NK-92 (cell line): Measurements from ENCODE around the gene ABCF1.
"Not testable (repeated sequence)": the region's sequence is repeated elsewhere in the genome, so short reads cannot be mapped to it uniquely, and the experiment has no call there.

Source experiments
- DNase-seq: peaks from one replicate; lab custom pipeline; 2025; ENCODE audit not compliant: unreplicated experiment; lab: John Stamatoyannopoulos, UW

Gene ABCF1

DNA sequence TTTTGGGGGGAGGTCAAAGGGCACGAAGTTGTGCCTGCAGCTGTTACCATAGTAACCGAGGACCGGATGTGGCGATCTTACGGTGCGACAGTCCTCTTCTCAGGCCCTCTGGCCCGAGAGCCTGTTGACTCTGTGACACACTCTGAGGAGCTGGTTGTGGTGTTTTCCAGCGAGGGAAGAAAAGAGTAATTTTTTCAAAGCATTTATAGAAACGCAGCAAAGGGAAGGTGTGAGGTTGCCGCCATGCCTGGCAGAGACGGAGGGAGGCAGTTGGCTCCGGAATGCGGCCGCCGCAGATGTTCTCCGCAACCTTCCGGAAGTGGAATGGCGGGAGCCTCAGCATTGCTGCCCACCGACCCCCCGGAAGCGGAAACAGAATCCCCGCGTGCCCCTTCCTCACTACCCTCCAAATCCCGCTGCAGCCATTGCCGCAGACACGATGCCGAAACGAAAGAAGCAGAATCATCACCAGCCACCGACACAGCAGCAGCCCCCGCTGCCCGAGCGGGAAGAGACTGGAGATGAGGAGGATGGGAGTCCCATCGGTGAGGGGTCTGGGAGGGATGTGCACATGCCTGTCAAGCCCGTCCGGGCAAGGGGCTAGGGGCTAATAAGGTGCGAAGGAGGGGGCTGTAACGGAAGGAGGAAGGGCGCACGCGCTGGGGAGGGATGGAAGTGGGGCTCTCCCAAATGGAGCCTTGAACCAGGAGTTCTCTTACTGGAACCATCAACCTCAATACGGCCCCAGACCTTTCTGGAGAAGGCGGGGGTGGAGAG lies 14.1 kb upstream of the ABCF1 start, which contains the start of gene PRR3:
PRR3 (plus strand) TSS at position 390 of the 777 bp plus-strand sequence; CDS start at position 440, 50 bp downstream.
- no peak for DNase-seq

DNA sequence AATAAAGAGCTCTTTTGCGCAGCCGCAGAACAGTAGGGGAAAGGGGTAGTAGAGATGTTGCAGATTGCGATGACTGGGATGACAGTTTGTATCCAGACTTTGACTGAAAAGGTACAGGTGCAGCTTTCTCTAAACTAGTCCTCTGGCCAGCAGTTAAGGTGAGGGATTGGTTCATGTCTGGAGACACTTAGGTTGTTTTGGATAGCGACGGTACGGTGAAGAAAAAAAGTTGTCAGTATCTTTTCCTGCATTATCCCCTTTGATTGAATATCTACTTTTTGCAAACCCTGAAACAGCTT lies 13.6 kb upstream of the ABCF1 start:
- no peak for DNase-seq

DNA sequence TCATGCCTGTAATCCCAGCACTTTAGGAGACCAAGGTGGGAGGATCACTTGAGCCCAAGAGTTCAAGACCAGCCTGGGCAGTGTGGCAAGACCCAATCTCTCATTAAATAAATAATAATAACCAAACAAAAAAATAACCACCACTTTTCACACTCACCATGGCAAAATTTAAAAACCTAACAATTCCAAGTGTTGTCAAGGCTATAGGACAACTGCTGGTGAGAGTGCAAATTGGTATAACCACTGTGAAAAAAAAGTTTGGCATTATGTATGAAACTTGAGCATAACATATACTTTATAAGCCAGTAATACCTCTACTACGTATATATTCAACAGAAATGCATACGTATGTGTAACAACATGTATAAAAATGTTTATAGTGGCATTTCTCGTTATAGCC lies 10.3 kb upstream of the ABCF1 start:
- DNase-seq: no peak

DNA sequence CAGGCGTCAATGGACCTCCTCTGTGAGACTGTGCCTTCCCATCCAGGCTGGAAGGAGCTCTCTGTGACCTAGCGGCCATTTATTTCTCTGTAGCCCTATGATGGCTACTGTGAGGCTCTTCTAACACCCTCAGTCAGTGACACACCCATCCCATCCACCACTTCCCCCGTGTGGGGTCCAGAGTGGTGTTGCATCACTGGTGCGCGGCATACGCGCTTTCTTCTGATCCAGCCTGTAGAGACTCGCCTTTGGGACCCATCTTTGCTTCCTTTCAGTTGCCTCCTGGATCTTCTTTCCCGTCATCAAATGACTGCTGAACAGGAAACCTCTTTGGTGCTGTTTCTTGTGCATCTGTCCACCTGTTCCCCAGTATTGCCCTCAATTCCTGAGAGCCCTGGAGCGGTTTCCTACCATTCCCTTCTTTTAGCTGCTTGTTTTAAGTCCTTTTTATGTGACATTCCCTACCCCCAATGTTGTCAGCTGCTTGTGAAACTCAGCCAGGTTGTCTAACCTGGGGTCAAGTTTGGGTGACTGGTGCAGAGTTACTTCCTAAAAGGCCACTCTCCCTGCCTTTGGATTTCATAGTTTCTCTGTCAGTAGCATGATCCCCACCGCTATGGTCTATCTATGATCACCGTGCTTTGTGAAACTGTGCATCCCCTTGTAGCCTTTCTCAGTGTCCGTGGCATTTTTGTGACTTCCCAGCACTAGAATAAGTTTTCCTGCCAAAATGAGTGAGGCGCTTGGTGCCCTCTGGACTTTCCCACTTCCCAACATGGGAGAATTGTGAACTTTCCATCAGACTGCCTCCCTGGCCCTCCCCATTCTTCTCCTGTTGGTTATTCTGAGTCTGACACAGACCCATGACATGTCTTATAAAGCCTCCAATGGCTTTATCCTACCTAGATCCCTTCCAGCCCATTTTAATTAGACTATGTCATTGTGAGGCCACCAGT lies 8.5 kb upstream of the ABCF1 start:
- DNase-seq: no peak

DNA sequence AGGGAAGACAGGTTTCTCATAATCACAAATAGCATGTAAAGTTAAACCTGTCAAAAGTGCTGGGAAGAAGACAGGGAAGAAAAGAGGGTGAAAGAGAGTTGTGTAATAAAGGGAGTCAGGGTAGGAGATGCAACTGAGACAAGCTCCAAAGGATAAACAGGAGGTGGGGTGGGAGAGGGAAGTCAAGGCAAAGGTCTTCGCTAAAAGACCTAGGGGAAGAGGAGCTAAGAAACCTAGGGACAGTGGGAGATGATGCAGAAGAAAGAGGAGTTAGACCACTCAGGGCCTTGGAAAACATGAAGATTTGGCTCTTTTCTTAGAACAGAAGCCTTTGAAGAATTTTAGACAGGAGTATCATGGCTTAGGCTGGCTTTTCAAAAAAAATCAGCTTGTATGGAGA lies 7.1 kb upstream of the ABCF1 start:
- DNase-seq: no peak

DNA sequence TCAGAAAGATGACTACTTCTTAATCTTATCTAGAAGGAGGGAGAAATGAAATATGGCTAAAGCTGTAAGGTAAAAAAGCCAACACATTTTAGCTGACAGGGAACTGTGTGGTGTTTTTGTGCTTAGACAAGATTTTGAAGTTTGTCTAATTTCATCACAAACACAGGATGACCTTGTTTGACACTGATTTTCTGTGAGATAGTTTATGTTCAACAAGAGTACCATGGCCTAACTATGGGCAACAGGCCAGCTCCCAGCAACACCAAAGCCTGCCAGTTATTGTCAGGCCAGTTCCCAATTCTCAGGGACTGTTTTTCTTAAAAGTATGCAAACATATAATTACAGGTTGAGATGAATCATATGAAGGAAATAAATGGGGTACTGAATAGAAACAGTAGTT lies 5.5 kb upstream of the ABCF1 start:
- no peak for DNase-seq

DNA sequence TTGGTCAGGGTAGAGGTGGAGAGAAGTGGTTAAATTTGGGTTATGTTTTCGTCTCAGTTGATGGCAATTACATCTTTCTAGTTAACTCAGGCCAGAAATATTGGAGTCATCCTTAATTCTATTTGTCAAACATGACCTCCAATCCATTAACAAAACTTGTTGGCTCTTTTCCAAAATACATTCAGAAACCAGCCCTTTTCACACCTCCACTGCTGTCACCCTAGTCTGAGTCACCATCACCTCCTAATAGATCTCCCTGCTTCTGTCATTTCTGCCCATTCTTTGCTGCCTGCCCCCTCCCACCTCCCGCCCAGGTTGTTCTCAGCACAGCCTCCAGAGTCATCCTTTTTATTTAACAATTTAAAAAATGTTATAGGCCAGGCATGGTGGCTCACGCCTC lies 3.0 kb upstream of the ABCF1 start:
- no peak for DNase-seq

DNA sequence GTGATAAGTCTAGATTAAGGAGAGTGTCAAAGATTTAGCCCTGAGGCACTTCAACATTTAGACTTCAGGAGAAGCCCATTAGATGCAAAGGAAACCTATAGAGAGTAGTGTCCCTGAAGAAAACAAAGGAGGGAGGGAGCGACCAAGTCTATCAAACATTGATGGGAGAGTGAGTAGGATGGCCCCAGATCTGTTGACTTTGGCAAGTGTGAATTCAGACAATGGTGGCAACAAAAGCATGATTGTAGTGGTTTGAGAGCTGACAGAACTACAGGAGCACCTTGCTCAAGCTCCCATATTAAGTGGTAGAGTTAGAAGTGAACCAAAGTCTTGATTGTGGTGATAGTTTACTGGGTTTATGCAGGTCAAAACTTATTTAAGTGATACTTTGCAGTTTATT lies 979 bp upstream of the ABCF1 start:
- DNase-seq: no peak

DNA sequence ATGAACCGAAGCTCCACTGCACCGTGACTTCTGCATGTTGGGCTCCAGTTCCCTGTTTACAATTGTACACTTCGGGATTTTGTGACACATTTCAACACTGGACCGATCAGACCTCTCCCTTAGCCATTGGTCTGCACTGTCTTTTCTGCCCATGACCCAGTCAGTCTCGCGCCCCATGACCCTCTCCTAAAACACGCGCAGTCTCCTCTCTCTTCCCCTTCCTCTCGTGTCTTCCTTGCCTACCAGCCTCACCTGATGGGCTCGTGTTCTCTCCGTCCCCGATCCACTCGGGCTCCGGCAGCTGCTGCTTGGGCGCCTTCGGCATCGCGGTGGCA lies 535 bp upstream of the ABCF1 start:
- no peak for DNase-seq

DNA sequence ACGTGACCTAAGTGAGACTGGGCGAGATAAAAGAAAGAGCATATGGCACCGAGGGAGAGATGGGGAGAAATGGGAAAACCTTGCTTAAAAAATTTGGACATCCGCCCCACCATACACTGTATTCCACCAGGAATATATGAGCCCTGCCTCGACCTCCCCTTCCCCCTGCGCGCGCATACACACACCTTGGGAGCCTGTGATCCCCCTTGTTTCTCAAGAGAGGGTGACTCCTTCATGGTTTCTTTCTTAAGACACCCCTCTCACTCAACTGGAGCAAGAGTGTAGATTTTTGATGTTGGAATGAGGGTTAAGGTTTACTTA lies 480 bp downstream of the ABCF1 start:
- no peak for DNase-seq

DNA sequence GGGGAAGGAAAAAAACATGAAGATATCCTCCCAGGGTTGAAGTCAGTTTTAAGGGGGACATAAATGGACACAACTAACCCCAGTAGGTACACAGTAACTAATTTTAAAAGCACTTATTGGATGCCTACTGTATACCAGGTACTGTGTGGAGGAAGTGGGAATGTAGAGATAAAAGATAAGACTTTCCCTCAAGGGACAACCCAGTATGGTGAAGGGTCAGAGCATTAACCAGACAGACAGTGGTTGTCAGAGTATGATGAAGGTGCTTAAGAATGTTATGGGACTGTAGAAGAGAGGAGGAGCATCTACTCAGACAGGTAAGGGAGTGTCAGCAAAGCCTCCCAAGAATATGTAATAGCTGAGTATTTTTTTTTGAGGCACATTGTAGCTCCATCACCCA lies 906 bp downstream of the ABCF1 start:
- no peak for DNase-seq

DNA sequence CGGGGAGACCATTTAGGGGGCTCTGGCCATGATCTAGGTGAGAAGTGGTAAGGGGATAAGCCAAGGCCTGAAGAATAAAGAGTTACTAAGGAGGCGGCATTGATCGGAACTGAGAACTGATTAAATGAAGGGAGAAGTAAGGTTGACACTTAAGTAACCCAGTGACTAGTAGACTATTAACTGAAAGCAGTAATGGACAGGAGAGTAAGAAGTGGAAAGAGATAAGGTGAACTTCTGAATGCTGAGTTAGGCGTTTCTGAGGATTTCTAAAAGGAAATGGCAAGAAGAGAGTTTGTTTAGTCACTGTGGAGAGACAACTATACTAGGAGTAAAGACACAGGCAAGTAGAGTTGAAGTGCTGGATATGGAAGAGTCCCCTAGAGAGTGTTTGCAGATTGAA lies 1.9 kb downstream of the ABCF1 start:
- DNase-seq: no peak

DNA sequence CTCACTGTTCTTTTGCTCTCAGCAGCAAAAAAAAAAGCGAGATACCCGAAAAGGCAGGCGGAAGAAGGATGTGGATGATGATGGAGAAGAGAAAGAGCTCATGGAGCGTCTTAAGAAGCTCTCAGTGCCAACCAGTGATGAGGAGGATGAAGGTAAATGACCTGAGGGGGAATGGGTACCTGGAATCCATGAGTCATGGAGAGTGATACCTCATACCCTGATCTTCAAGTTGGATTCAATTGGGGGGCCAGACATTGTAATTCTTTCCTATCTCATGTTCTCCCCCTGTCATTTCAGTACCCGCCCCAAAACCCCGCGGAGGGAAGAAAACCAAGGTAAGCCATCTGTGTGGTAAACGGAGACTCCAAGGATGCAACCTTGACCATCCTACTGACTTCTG lies 6.8 kb downstream of the ABCF1 start:
- no peak for DNase-seq

DNA sequence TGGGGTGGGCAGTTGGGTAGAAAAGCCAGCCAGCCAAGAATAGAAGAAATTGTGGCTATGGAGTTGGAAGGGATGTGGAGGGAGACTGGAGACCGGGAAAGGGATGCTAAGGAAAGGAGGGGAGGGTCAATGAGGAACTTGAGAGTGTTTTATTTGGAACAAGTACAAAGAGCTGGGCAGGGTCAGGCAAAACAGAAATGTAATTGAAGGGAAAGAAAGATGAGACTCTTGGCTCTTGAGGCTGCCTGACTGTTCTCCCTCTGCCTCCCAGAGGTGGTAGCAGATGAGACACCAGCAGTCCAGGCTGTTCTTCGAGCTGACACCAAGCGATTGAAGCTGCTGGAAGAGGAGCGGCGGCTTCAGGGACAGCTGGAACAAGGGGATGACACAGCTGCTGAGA lies 12.7 kb downstream of the ABCF1 start:
- no peak for DNase-seq

DNA sequence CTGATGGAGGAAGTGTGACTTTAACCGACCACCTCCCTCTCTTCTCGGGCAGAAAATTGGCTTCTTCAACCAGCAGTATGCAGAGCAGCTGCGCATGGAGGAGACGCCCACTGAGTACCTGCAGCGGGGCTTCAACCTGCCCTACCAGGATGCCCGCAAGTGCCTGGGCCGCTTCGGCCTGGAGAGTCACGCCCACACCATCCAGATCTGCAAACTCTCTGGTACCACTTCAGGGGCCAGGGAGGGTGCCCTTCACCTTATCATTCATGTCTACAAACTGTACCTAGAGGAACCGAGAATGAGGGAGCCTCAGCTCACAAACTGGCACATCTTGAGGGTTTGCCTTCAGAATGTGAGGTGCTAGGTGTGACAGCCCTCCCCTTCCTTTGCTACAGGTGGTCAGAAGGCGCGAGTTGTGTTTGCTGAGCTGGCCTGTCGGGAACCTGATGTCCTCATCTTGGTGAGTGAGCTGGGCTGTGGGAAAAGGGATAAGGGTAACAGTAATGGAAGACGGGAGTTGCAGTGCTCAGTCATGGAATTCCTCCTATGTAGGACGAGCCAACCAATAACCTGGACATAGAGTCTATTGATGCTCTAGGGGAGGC lies 18.6 kb downstream of the ABCF1 start:
- no peak for DNase-seq

DNA sequence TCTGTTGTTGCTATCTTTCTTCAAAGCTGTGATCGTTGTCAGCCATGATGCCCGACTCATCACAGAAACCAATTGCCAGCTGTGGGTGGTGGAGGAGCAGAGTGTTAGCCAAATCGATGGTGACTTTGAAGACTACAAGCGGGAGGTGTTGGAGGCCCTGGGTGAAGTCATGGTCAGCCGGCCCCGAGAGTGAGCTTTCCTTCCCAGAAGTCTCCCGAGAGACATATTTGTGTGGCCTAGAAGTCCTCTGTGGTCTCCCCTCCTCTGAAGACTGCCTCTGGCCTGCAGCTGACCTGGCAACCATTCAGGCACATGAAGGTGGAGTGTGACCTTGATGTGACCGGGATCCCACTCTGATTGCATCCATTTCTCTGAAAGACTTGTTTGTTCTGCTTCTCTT lies 19.3 kb downstream of the ABCF1 start:
- DNase-seq: no peak

DNA sequence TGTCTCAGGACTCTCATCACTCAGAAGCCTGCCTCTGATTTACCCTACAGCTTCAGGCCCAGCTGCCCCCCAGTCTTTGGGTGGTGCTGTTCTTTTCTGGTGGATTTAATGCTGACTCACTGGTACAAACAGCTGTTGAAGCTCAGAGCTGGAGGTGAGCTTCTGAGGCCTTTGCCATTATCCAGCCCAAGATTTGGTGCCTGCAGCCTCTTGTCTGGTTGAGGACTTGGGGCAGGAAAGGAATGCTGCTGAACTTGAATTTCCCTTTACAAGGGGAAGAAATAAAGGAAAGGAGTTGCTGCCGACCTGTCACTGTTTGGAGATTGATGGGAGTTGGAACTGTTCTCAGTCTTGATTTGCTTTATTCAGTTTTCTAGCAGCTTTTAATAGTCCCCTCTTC lies 19.8 kb downstream of the ABCF1 start:
- no peak for DNase-seq

DNA sequence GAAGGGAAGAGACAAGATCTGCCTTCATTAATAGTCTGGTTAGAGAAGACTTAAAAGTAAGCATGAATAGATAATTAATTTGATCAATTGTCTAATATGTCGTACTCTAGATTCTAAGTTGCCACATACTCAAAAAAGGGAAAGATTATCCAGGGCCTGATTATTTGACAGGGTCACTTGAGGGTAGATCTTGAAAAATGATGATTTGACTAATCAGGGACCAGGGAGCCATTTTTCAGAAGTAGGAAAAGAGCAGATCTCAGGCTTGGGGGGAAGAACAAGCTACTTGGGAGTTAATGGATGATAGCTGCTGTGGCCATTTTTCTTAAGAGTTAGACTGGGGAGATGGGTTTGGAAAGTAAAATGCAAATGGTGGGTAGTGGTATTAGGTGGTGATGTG lies 21.0 kb downstream of the ABCF1 start:
- no peak for DNase-seq

DNA sequence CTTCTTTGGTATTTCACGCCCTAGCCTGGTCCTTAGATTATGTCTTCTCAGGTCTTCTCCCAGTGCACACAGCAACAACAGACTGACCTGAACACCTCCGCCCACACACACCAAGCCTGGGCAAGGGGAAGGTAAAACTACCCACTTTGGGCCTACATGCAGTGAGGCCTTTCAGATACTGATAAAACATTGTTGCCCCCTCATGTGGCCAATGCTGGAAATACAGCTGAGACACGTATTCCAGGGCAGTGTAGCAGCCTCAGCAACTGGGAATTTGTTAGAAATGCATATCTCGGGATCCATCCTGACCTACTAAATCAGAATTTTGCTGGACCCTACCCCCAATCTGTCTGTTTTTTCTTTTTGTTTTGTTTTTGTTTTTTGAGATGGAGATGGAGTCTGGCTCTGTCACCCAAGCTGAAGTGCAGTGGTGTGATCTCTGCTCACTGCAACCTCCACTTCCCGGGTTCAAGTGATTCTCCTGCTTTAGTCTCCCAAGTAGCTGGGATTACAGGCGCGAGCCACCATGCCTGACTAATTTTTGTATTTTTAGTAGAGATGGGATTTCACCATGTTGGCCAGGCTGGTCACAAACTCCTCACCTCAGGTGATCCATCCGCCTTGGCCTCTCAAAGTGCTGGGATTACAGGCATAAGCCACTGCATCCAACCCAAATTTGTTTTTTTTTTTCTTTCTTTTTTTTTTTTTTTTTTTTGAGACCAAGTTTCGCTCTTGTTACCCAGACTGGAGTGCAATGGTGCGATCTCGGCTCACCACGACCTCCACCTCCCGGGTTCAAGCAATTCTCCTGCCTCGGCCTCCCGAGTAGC lies 26.3 kb downstream of the ABCF1 start:
- DNase-seq: not testable (repeated sequence)

DNA sequence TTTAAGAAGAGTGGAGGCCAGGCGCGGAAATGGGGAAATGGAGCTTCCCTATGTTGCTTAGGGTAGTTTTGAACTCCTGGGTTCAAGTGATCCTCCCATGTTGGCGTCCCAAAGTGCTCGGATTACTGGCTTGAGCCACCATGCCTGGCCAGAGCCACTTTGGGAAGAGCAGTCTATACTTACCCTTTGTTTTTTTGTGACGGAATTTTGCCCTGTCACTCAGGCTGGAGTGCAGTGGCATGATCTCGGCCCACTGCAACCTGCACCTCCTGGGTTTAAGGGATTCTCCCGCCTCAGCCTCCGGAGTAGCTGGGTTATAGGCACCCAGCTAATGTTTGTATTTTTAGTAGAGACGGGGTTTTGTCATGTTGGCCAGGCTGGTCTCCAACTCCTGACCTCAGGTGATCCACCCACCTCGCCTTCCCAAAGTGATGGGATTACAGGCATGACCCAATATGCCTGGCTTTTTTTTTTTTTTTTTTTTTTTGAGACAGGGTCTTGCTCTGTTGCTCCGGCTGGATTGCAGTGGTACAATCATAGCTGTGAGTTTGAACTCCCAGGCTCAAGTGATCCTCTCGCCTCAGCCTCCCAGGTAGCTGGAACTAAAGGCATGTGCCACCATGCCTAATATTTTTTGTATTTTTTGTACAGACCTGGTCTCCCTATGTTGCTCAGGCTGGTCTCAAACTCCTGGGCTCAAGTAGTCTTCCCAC lies 27.8 kb downstream of the ABCF1 start:
- no peak for DNase-seq
